HCT116 (cell line): ENCODE measurements around the gene SCCPDH.

Source experiments
- CTCF ChIP-seq, 3 experiments: fragments of 200-600 bp in 1 of 3; sonication (generic) in 1 of 3; IDR thresholded peaks in 2 of 3; conservative IDR thresholded peaks in 1 of 3; 2 replicates each; pipeline ENCODE4 v1.5.1; 2012 to 2017; ENCODE audit warnings: low read depth in 2 of 3, low read length in 2 of 3, antibody characterized with exemption in 1 of 3, borderline replicate concordance in 1 of 3, control low read depth in 1 of 3, mild to moderate bottlenecking in 1 of 3, mixed read lengths in 1 of 3, mixed run types in 1 of 3, moderate library complexity in 1 of 3; ENCODE audit not compliant: insufficient read depth in 1 of 3
- EGR1 ChIP-seq: IDR thresholded peaks from 2 replicates; pipeline ENCODE4 v1.6.1; 2012; ENCODE audit warnings: low read depth
- ELF1 ChIP-seq: IDR thresholded peaks from 2 replicates; pipeline ENCODE4 v1.6.1; 2012; ENCODE audit warnings: low read depth, borderline replicate concordance
- EZH2 ChIP-seq: fragments of 200-600 bp; sonication (generic); IDR thresholded peaks from 2 replicates; pipeline ENCODE4 v1.6.1; 2017; ENCODE audit warnings: antibody characterized with exemption, mixed run types
- EZH2phosphoT487 ChIP-seq: fragments of 200-600 bp; IDR thresholded peaks from 2 replicates; pipeline ENCODE4 v1.6.1; 2018; ENCODE audit warnings: antibody characterized with exemption, borderline replicate concordance
- JUND ChIP-seq: IDR thresholded peaks from 2 replicates; pipeline ENCODE4 v1.6.1; 2012
- POLR2A ChIP-seq: IDR thresholded peaks from 2 replicates; pipeline ENCODE4 v1.7.0; 2011; ENCODE audit warnings: borderline replicate concordance; ENCODE audit not compliant: insufficient read depth, insufficient read length; ENCODE audit errors: extremely low read depth
- POLR2AphosphoS5 ChIP-seq: IDR thresholded peaks from 2 replicates; pipeline ENCODE4 v1.6.1; 2011; ENCODE audit warnings: mild to moderate bottlenecking, low read depth, low read length, moderate library complexity
- SP1 ChIP-seq: IDR thresholded peaks from 2 replicates; pipeline ENCODE4 v1.6.1; 2012; ENCODE audit warnings: low read depth
- ZFX ChIP-seq: fragments of 450-650 bp; IDR thresholded peaks from 2 replicates; pipeline ENCODE4 v1.6.1; 2017
- ZNF274 ChIP-seq: fragments of 200-500 bp; sonication (Bioruptor generic); IDR thresholded peaks from 2 replicates; pipeline ENCODE4 v1.6.1; 2014; ENCODE audit warnings: mild to moderate bottlenecking, low read depth, low read length, inconsistent platforms

- no peak for TF ChIP-seq CTCF (IDR thresholded peaks at IDR 0.05 in 2 of 3, conservative IDR thresholded peaks at IDR 0.05 in 1 of 3; ENCODE audit: borderline replicate concordance in 1 of 3, insufficient read depth in 1 of 3, low read depth in 2 of 3, low read length in 2 of 3)
- TF ChIP-seq POLR2AphosphoS5: no peak
- no peak for TF ChIP-seq POLR2A
- TF ChIP-seq JUND: no peak
- no peak for TF ChIP-seq ELF1
- no peak for TF ChIP-seq EZH2
- TF ChIP-seq SP1: no peak
- no peak for TF ChIP-seq ZFX
- TF ChIP-seq EGR1: no peak
- no peak for TF ChIP-seq EZH2phosphoT487
- TF ChIP-seq ZNF274: no peak
Measured at GRCh38 chr1:246698466-246699094, 25.6 kb upstream of the SCCPDH start.
